SK-N-SH (cell line): ENCODE measurements around the gene CCNA1.

Source experiments
- JUND ChIP-seq: IDR thresholded peaks from 2 replicates; pipeline ENCODE4 v1.4.0; 2012
- NRF1 ChIP-seq: IDR thresholded peaks from 2 replicates; pipeline ENCODE4 v1.6.1; 2012; ENCODE audit warnings: low read depth, mild to moderate bottlenecking, low read length
- POLR2AphosphoS5 ChIP-seq: IDR thresholded peaks from 2 replicates; pipeline ENCODE4 v1.6.1; 2012; ENCODE audit warnings: low read depth, low read length
- TF ChIP-seq, protein P1 (sequence below): fragments of 200-600 bp; sonication (generic); IDR thresholded peaks from 2 replicates; pipeline ENCODE4 v1.6.1; 2017; ENCODE audit warnings: antibody characterized with exemption, mild to moderate bottlenecking, moderate library complexity

GRCh38 chr13:36430247-36431203 is 1.8 kb upstream of the CCNA1 start:
- no peak for TF ChIP-seq NRF1
- TF ChIP-seq, protein P1, sequence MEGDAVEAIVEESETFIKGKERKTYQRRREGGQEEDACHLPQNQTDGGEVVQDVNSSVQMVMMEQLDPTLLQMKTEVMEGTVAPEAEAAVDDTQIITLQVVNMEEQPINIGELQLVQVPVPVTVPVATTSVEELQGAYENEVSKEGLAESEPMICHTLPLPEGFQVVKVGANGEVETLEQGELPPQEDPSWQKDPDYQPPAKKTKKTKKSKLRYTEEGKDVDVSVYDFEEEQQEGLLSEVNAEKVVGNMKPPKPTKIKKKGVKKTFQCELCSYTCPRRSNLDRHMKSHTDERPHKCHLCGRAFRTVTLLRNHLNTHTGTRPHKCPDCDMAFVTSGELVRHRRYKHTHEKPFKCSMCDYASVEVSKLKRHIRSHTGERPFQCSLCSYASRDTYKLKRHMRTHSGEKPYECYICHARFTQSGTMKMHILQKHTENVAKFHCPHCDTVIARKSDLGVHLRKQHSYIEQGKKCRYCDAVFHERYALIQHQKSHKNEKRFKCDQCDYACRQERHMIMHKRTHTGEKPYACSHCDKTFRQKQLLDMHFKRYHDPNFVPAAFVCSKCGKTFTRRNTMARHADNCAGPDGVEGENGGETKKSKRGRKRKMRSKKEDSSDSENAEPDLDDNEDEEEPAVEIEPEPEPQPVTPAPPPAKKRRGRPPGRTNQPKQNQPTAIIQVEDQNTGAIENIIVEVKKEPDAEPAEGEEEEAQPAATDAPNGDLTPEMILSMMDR = no peak
- TF ChIP-seq POLR2AphosphoS5 = no peak
- no peak for TF ChIP-seq JUND
